Measurements from ENCODE around the gene CNTN5. TPM values are rescaled to one million over a fixed set of nuclear protein-coding genes. Genes with fewer than 3 reads are reported as not detected.
"Not testable (repeated sequence)": the region's sequence is repeated elsewhere in the genome, so short reads cannot be mapped to it uniquely, and the experiment has no call there.

Gene CNTN5
- total RNA-seq, 1 donor from 2014 or later: 0.17 TPM

- DNase-seq (ENCODE audit: low spot score): no peak
Observed at GRCh38 chr11:100205926-100206325, 1185.2 kb downstream of the CNTN5 start.

- no peak for DNase-seq (ENCODE audit: low spot score)
Observed at GRCh38 chr11:100208207-100208606, 1187.5 kb downstream of the CNTN5 start.

- no peak for DNase-seq (ENCODE audit: low spot score)
Observed at GRCh38 chr11:100214791-100215190, 1194.0 kb downstream of the CNTN5 start.

GRCh38 chr11:100220801-100221200, 1200.1 kb downstream of the CNTN5 start:
- DNase-seq (ENCODE audit: low spot score): no peak

- no peak for DNase-seq (ENCODE audit: low spot score)
Observed at GRCh38 chr11:100221791-100222190, 1201.0 kb downstream of the CNTN5 start.

GRCh38 chr11:100224541-100225034, 1203.8 kb downstream of the CNTN5 start:
- no peak for DNase-seq (ENCODE audit: low spot score)

GRCh38 chr11:100229086-100229485, 1208.3 kb downstream of the CNTN5 start:
- no peak for DNase-seq (ENCODE audit: low spot score)

- no peak for DNase-seq (ENCODE audit: low spot score)
Observed at GRCh38 chr11:100232006-100232405, 1211.3 kb downstream of the CNTN5 start.

GRCh38 chr11:100235085-100235484, 1214.3 kb downstream of the CNTN5 start:
- no peak for DNase-seq (ENCODE audit: low spot score)

- DNase-seq (ENCODE audit: low spot score): no peak
Observed at GRCh38 chr11:100240025-100240539, 1219.3 kb downstream of the CNTN5 start.

- DNase-seq (ENCODE audit: low spot score): no peak
Observed at GRCh38 chr11:100247704-100248103, 1227.0 kb downstream of the CNTN5 start.

GRCh38 chr11:100257238-100257803, 1236.6 kb downstream of the CNTN5 start:
- not testable (repeated sequence) for DNase-seq (ENCODE audit: low spot score)

- DNase-seq (ENCODE audit: low spot score): no peak
Observed at GRCh38 chr11:100269516-100269915, 1248.8 kb downstream of the CNTN5 start.

GRCh38 chr11:100273066-100273815, 1252.5 kb downstream of the CNTN5 start:
- DNase-seq (ENCODE audit: low spot score): no peak

GRCh38 chr11:100274466-100274865, 1253.7 kb downstream of the CNTN5 start:
- not testable (repeated sequence) for DNase-seq (ENCODE audit: low spot score)

GRCh38 chr11:100294748-100295147, 1274.0 kb downstream of the CNTN5 start:
- DNase-seq (ENCODE audit: low spot score): no peak

GRCh38 chr11:100296051-100296679, 1275.4 kb downstream of the CNTN5 start:
- no peak for DNase-seq (ENCODE audit: low spot score)

- no peak for DNase-seq (ENCODE audit: low spot score)
Observed at GRCh38 chr11:100297516-100297915, 1276.8 kb downstream of the CNTN5 start.

GRCh38 chr11:100302824-100303223, 1282.1 kb downstream of the CNTN5 start:
- no peak for DNase-seq (ENCODE audit: low spot score)

GRCh38 chr11:100303897-100304296, 1283.1 kb downstream of the CNTN5 start:
- no peak for DNase-seq (ENCODE audit: low spot score)

- DNase-seq (ENCODE audit: low spot score): no peak
Observed at GRCh38 chr11:100308202-100308601, 1287.5 kb downstream of the CNTN5 start.

- DNase-seq (ENCODE audit: low spot score): no peak
Observed at GRCh38 chr11:100315946-100316345, 1295.2 kb downstream of the CNTN5 start.

- no peak for DNase-seq (ENCODE audit: low spot score)
Observed at GRCh38 chr11:100316952-100317351, 1296.2 kb downstream of the CNTN5 start.
